Measurements from ENCODE around the gene CTNS. TPM values are rescaled to one million over a fixed set of nuclear protein-coding genes. Genes with fewer than 3 reads are reported as not detected.

Gene CTNS
- total RNA-seq, 6 experiments from 2014 or later = 6.7 to 30.3 (median 9.4) TPM

- no peaks in the 10 kb centered on the region for H3K27me3 ChIP-seq
- DNase-seq = peak; percentile 84 to 90 (median 85)
- no peaks in the 10 kb centered on the region for H3K36me3 ChIP-seq
- no peaks in the 10 kb centered on the region for H3K9me3 ChIP-seq
- peak overlapping the region; percentile 91 to 97 (median 92) for H3K4me3 ChIP-seq
- peak overlapping the region; percentile 80 to 92 (median 81) for H3K27ac ChIP-seq
- H3K4me1 ChIP-seq = peaks cover 0 to 17% (median 1%) of the 10 kb centered on the region in 4 donors
- WGBS (ENCODE audit: insufficient coverage, low coverage, low lambda C conversion rate, missing lambda C conversion rate) = 7% methylated on average over 11 of the region's 39 CpGs
- peak; percentile 61 to 78 (median 70) for ATAC-seq
- TF ChIP-seq POLR2A (IDR thresholded peaks at IDR 0.05) = no peak
- intact Hi-C loops (cut with DNase I) = no loop called here
Measured at GRCh38 chr17:3667366-3668278, 31.1 kb downstream of the CTNS start.

- Histone ChIP-seq H3K36me3 (no peaks in the 10 kb centered on the region), H3K27me3 (no peaks in the 10 kb centered on the region), H3K4me1 (peaks cover 0 to 17% (median 1%) of the 10 kb centered on the region in 4 donors), H3K4me3 (peak within 1 kb of the TSS; percentile 91 to 97 (median 92)), H3K27ac (peak within 1 kb of the TSS; percentile 80 to 92 (median 81)), H3K9me3 (no peaks in the 10 kb centered on the region)
- peak; percentile 99 to 100 (median 99) for DNase-seq
- intact Hi-C loops (cut with DNase I) = no loop called here
- peak; percentile 88 to 96 (median 94) for ATAC-seq
- 0% methylated on average over 14 of the region's 89 CpGs for WGBS (ENCODE audit: insufficient coverage, low coverage, low lambda C conversion rate, missing lambda C conversion rate)
- TF ChIP-seq POLR2A (IDR thresholded peaks at IDR 0.05) = peak; percentile 96
- TF ChIP-seq CTCF (IDR thresholded peaks at IDR 0.05) = no peak
Measured at GRCh38 chr17:3668279-3669084, 31.9 kb downstream of the CTNS start, which contains the start of the genes EMC6 and TAX1BP3. Gene EMC6 (plus strand): TSS chr17:3668812. CDS start chr17:3669147, 335 bp downstream. Gene TAX1BP3 (minus strand): TSS chr17:3668578. CDS start chr17:3668526, 52 bp downstream.

DNA sequence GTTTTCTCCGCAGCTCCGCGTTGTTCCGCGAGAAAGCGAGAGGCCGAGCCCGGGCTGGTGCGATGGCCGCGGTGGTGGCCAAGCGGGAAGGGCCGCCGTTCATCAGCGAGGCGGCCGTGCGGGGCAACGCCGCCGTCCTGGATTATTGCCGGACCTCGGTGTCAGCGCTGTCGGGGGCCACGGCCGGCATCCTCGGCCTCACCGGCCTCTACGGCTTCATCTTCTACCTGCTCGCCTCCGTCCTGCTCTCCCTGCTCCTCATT, 32.5 kb downstream of the CTNS start:
- 0% methylated on average over 3 of the region's 32 CpGs for WGBS (ENCODE audit: insufficient coverage, low coverage, low lambda C conversion rate, missing lambda C conversion rate)
- Histone ChIP-seq H3K27ac (peak overlapping the region; percentile 46 to 81 (median 75)), H3K27me3 (no peaks in the 10 kb centered on the region), H3K9me3 (no peaks in the 10 kb centered on the region), H3K4me3 (peak overlapping the region; percentile 91 to 97 (median 92)), H3K36me3 (no peaks in the 10 kb centered on the region), H3K4me1 (peaks cover 0 to 17% (median 1%) of the 10 kb centered on the region in 4 donors)
- ATAC-seq (no peak), DNase-seq (no peak)
- intact Hi-C loops (cut with DNase I) = no loop called here
- TF ChIP-seq CTCF (IDR thresholded peaks at IDR 0.05) (no peak), POLR2A (IDR thresholded peaks at IDR 0.05) (no peak)

DNA sequence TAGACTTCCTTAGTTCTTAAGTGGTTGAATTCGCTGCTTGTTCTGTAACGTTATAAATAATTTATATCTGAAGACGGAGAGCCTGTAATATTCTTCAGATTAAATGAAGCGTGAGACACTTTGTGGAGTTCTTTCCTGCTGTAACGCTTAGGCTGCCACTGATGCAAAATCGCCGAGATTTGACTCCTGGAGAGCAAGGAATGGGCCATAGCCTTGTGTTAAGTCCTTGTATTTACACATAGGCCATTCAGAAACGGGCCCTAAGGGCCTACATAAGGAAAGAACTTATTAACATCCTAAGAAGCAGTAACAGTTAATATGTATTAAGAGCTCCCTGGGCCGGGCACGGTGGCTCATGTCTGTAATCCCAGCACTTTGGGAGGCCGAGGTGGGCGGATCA, 33.0 kb downstream of the CTNS start:
- Histone ChIP-seq H3K9me3 (no peaks in the 10 kb centered on the region), H3K27ac (no peak overlapping the region), H3K27me3 (no peaks in the 10 kb centered on the region), H3K4me1 (peaks cover 0 to 17% (median 1%) of the 10 kb centered on the region in 4 donors), H3K36me3 (no peaks in the 10 kb centered on the region), H3K4me3 (peak overlapping the region; percentile 91 to 97 (median 92))
- DNase-seq = no peak
- TF ChIP-seq CTCF (IDR thresholded peaks at IDR 0.05) (no peak), POLR2A (IDR thresholded peaks at IDR 0.05) (no peak)
- 44% methylated on average over 12 of the region's 12 CpGs for WGBS (ENCODE audit: insufficient coverage, low coverage, low lambda C conversion rate, missing lambda C conversion rate)
- ATAC-seq = no peak
- intact Hi-C loops (cut with DNase I) = no loop called here
